Left ventricle myocardium inferior (tissue), 1 donor: ENCODE data around the gene VAV3. TPM values are rescaled to one million over a fixed set of nuclear protein-coding genes. Genes with fewer than 3 reads are reported as not detected.

Experiments used
- DNase-seq: peaks from one replicate; pipeline ENCODE4 v3.0.0-alpha.2; 2020
- H3K27ac ChIP-seq: fragments of 200-600 bp; replicated peaks from 2 replicates; pipeline ENCODE4 v1.8.0; 2021
- H3K27me3 ChIP-seq: fragments of 200-600 bp; 2 replicates; pipeline ENCODE4 v1.8.0; 2021; ENCODE audit warnings: low read depth
- H3K36me3 ChIP-seq: fragments of 200-600 bp; 2 replicates; pipeline ENCODE4 v1.8.0; 2021
- H3K4me1 ChIP-seq: fragments of 200-600 bp; 2 replicates; pipeline ENCODE4 v1.8.0; 2021
- H3K4me3 ChIP-seq: fragments of 200-600 bp; 2 replicates; pipeline ENCODE4 v1.8.0; 2021; ENCODE audit warnings: mild to moderate bottlenecking, moderate library complexity
- H3K9me3 ChIP-seq: fragments of 200-600 bp; replicated peaks from 2 replicates; pipeline ENCODE4 v1.8.0; 2021
- intact Hi-C: fragments of 100-400 bp; cut with micrococcal nuclease; formaldehyde crosslinking; loops from one replicate; pipeline ENCODE4 v1.11.0; 2022
- total RNA-seq: library from RNA; stranded (reverse); fragmentation: NEBNext Ultra II Directional; extraction: Animal tissue kit (Norgen Biotek cat#: 25700); gene quantifications from one replicate; pipeline ENCODE4 v1.2.1, GENCODE V29; 2021
- TF ChIP-seq, protein P1 (sequence below): fragments of 200-600 bp; IDR thresholded peaks from 2 replicates; pipeline ENCODE4 v1.8.0; 2021; ENCODE audit warnings: antibody characterized with exemption, mild to moderate bottlenecking, borderline replicate concordance
- donor health status: DM: no; HTN: yes; CAD: no; lungs with severe emphysema.

VAV3 gene
- total RNA-seq, 1 donor from 2014 or later: 1.4 TPM

DNA sequence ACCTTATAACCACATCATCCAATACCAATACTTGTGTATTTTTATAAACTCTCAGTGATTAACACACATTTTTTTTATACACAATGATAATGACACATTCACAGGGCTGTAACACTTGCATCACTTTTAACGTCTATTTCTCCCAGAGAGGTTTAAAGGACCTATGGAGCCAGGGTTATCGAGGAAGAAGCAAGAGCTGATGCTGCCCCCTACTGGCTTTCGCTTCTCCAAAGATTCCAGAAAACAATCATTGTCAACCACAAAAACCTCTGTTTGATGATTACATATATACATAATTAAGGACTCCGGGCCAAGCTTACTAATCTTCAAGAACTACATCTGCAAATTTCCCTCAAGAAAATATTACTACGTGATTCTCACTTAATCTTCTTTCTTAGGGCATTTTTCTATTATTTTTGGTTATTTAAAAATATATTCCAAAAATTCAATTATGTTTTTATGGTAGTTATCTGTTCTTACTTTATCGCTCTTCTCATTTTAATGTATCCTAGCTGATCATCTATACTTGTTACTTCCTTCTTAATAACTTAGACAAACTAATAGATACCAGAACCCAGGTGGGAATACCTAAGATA is 214.5 kb downstream of the VAV3 start:
- intact Hi-C loops: no loop called here
- no peaks in the 10 kb centered on the region for H3K36me3 ChIP-seq
- no peak overlapping the region for H3K4me3 ChIP-seq
- no peak for DNase-seq
- TF ChIP-seq, protein P1, sequence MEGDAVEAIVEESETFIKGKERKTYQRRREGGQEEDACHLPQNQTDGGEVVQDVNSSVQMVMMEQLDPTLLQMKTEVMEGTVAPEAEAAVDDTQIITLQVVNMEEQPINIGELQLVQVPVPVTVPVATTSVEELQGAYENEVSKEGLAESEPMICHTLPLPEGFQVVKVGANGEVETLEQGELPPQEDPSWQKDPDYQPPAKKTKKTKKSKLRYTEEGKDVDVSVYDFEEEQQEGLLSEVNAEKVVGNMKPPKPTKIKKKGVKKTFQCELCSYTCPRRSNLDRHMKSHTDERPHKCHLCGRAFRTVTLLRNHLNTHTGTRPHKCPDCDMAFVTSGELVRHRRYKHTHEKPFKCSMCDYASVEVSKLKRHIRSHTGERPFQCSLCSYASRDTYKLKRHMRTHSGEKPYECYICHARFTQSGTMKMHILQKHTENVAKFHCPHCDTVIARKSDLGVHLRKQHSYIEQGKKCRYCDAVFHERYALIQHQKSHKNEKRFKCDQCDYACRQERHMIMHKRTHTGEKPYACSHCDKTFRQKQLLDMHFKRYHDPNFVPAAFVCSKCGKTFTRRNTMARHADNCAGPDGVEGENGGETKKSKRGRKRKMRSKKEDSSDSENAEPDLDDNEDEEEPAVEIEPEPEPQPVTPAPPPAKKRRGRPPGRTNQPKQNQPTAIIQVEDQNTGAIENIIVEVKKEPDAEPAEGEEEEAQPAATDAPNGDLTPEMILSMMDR: peak; percentile 44
- no peak overlapping the region for H3K27ac ChIP-seq
- no peaks in the 10 kb centered on the region for H3K4me1 ChIP-seq
- no peaks in the 10 kb centered on the region for H3K9me3 ChIP-seq
- H3K27me3 ChIP-seq: no peaks in the 10 kb centered on the region

DNA sequence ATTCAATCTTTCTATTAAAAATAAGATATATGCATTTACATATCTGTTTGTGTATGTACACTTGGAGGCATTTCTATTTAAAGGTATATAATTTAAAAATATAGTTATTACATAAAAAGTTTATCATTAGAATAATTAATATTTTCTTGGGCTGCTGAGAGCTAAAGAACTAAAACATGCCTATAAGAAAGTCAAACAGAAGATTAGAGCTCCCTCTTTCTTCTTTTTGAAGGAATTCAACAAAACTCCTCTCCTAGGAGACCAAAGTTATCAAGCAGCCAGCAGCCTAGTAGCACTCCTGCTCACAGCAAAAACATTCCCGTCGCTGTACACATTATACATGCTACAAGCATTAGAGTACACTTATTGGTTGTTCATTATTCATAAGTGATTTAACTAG is 216.4 kb downstream of the VAV3 start:
- Histone ChIP-seq H3K27me3 (no peaks in the 10 kb centered on the region), H3K27ac (no peak overlapping the region), H3K4me1 (no peaks in the 10 kb centered on the region), H3K36me3 (no peaks in the 10 kb centered on the region), H3K4me3 (no peak overlapping the region), H3K9me3 (no peaks in the 10 kb centered on the region)
- intact Hi-C loops: no loop called here
- TF ChIP-seq, protein P1: no peak
- DNase-seq: no peak

DNA sequence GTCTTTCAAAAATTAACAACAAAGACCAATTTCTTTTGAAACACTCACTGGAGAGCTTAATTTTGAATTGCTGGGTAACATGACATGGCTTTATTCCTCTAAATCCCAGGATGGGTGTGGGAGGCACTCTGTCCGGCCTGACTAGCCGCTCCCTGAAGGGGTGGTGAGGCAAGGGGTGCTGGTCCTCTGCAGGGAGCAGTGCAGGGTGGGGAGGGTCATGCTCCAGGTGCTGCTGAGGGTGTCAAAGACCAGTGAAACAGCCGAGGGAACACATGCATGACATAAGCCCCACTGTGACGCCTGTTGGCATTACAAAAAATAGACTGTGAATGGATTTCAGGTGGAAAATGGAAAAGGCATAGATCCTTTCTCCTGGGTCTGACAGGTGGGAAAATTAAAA is 223.7 kb downstream of the VAV3 start:
- no peaks in the 10 kb centered on the region for H3K9me3 ChIP-seq
- no peaks in the 10 kb centered on the region for H3K36me3 ChIP-seq
- no peaks in the 10 kb centered on the region for H3K27me3 ChIP-seq
- no peak overlapping the region for H3K27ac ChIP-seq
- no peak for DNase-seq
- no peaks in the 10 kb centered on the region for H3K4me1 ChIP-seq
- H3K4me3 ChIP-seq: no peak overlapping the region
- intact Hi-C loops: no loop called here
- TF ChIP-seq, protein P1: no peak

DNA sequence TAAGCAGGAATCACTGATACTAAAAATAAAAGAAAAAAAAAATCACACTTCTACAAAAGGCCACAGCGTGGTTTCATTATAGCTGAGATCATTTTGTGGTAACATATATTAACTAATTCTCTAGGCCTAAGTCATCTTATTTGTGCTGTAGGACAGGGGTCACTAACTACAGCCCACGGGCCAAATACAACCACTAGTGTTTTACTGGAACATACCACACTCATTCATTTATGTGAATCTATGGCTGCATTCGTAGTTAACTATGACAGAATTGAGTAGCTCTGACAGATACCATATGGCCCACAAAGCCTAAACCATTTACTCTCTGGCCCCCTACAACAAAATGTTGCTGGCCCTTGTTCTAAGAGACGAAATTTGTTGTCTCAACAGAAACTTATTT is 224.4 kb downstream of the VAV3 start:
- Histone ChIP-seq H3K27ac (no peak overlapping the region), H3K27me3 (no peaks in the 10 kb centered on the region), H3K4me3 (no peak overlapping the region), H3K4me1 (no peaks in the 10 kb centered on the region), H3K9me3 (no peaks in the 10 kb centered on the region), H3K36me3 (no peaks in the 10 kb centered on the region)
- DNase-seq: no peak
- intact Hi-C loops: no loop called here
- TF ChIP-seq, protein P1: no peak

DNA sequence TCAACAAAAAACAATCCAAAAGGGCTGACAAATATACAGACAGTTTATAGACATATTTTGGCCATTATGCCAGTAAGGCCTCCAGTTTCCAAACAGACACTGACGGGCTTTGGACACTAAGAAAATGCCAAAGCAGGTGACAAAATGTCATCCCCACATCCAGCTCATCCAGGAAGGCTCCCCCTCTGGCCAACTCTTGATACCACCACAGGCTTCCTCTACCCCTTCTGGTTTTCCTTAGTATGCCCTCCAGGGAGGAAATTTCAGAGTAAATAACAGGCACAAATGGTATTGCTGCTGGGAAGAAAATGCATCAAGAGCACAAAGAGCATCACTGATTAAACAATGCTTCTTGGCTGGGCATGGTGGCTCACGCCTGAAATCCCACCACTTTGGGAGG is 225.3 kb downstream of the VAV3 start:
- no peaks in the 10 kb centered on the region for H3K4me1 ChIP-seq
- intact Hi-C loops: no loop called here
- H3K4me3 ChIP-seq: no peak overlapping the region
- TF ChIP-seq, protein P1: no peak
- no peak overlapping the region for H3K27ac ChIP-seq
- H3K36me3 ChIP-seq: no peaks in the 10 kb centered on the region
- H3K9me3 ChIP-seq: no peaks in the 10 kb centered on the region
- DNase-seq: no peak
- no peaks in the 10 kb centered on the region for H3K27me3 ChIP-seq
